KMS-11 (cell line): ENCODE results near the gene LARP4B.

Experiments
- H2AFZ ChIP-seq: fragments of 200-600 bp; sonication (generic); 2 replicates; pipeline ENCODE4 v1.6.1; 2016; ENCODE audit warnings: antibody characterized with exemption, mixed run types, low read depth
- H3K27ac ChIP-seq: fragments of 200-600 bp; sonication (generic); 2 replicates; pipeline ENCODE4 v1.6.1; 2016; ENCODE audit warnings: mild to moderate bottlenecking, mixed run types
- H3K27me3 ChIP-seq: fragments of 200-600 bp; sonication (generic); 2 replicates; pipeline ENCODE4 v1.6.1; 2017; ENCODE audit warnings: mild to moderate bottlenecking, low read depth, mixed run types, moderate library complexity; ENCODE audit not compliant: insufficient read depth
- H3K36me3 ChIP-seq: fragments of 200-600 bp; sonication (generic); 2 replicates; pipeline ENCODE4 v1.6.1; 2017; ENCODE audit warnings: mild to moderate bottlenecking, mixed run types; ENCODE audit not compliant: insufficient read depth
- H3K4me1 ChIP-seq: fragments of 200-600 bp; sonication (generic); 2 replicates; pipeline ENCODE4 v1.6.1; 2016; ENCODE audit warnings: mild to moderate bottlenecking, low read depth, mixed run types; ENCODE audit not compliant: poor library complexity, severe bottlenecking
- H3K4me2 ChIP-seq: fragments of 200-600 bp; sonication (generic); 2 replicates; pipeline ENCODE4 v1.7.0; 2016; ENCODE audit warnings: mild to moderate bottlenecking, mixed run types
- H3K4me3 ChIP-seq: fragments of 200-600 bp; sonication (generic); IDR thresholded peaks from 2 replicates; pipeline ENCODE4 v1.6.1; 2017; ENCODE audit warnings: low read depth, low read length, mixed read lengths; ENCODE audit not compliant: insufficient read depth
- H3K79me2 ChIP-seq: fragments of 200-600 bp; sonication (generic); 2 replicates; pipeline ENCODE4 v1.6.1; 2016; ENCODE audit warnings: low read depth, mixed run types; ENCODE audit not compliant: insufficient read depth
- H3K9ac ChIP-seq: fragments of 200-600 bp; sonication (generic); 2 replicates; pipeline ENCODE4 v1.6.1; 2016; ENCODE audit warnings: mild to moderate bottlenecking, mixed run types
- H4K20me1 ChIP-seq: fragments of 200-600 bp; sonication (generic); 2 replicates; pipeline ENCODE4 v1.6.1; 2016; ENCODE audit warnings: mild to moderate bottlenecking, mixed run types; ENCODE audit not compliant: insufficient read depth
- CTCF ChIP-seq: fragments of 200-600 bp; sonication (generic); conservative IDR thresholded peaks from 2 replicates; pipeline ENCODE4 v1.6.1; 2017; ENCODE audit warnings: low read depth, mild to moderate bottlenecking, antibody characterized with exemption, low read length, moderate library complexity, mixed read lengths

LARP4B gene

DNA sequence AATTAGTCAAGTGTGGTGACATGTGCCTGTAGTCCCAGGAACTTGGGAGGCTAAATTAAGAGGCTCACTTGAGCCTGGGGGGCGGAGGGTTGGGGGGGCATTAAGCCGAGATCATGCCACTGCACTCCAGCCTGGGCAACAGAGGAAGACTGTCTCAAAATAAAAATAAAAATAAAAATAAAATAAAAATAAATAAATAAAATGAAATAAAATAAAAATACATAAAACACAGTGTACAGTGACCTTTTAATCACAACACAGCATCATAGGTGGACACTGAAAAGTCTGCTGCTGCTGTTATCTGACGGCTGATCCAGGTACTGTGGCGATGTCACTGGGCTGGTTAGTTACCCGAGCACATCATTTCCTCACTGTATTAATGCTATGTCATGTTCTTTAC is 27.1 kb downstream of the LARP4B start:
- H3K9ac ChIP-seq, result no peak overlapping the region
- peaks cover 91% of the 10 kb centered on the region for H3K79me2 ChIP-seq
- H2AFZ ChIP-seq, result no peak overlapping the region
- H3K36me3 ChIP-seq, result no peaks in the 10 kb centered on the region
- H3K4me2 ChIP-seq, result no peak overlapping the region
- H3K27ac ChIP-seq, result no peak overlapping the region
- H3K4me3 ChIP-seq, result no peak overlapping the region
- H4K20me1 ChIP-seq, result peaks cover 41% of the 10 kb centered on the region
- no peaks in the 10 kb centered on the region for H3K27me3 ChIP-seq
- no peak for TF ChIP-seq CTCF
- H3K4me1 ChIP-seq, result peaks cover 46% of the 10 kb centered on the region

GRCh38 chr10:898141-898540 is 33.4 kb downstream of the LARP4B start:
- H3K27ac ChIP-seq, result no peak overlapping the region
- no peak overlapping the region for H3K4me3 ChIP-seq
- H3K27me3 ChIP-seq, result no peaks in the 10 kb centered on the region
- H3K36me3 ChIP-seq, result no peaks in the 10 kb centered on the region
- H3K4me2 ChIP-seq, result no peak overlapping the region
- no peak for TF ChIP-seq CTCF
- H3K79me2 ChIP-seq, result peaks cover 97% of the 10 kb centered on the region
- no peak overlapping the region for H2AFZ ChIP-seq
- H3K4me1 ChIP-seq, result peaks cover 17% of the 10 kb centered on the region
- no peak overlapping the region for H3K9ac ChIP-seq
- H4K20me1 ChIP-seq, result peaks cover 43% of the 10 kb centered on the region

GRCh38 chr10:896982-897381 is 34.5 kb downstream of the LARP4B start:
- H4K20me1 ChIP-seq, result peaks cover 45% of the 10 kb centered on the region
- peaks cover 96% of the 10 kb centered on the region for H3K79me2 ChIP-seq
- H3K27ac ChIP-seq, result no peak overlapping the region

GRCh38 chr10:895324-895723 is 36.2 kb downstream of the LARP4B start:
- no peak overlapping the region for H3K4me3 ChIP-seq
- H3K4me1 ChIP-seq, result peaks cover 15% of the 10 kb centered on the region
- H3K9ac ChIP-seq, result no peak overlapping the region
- peaks cover 96% of the 10 kb centered on the region for H3K79me2 ChIP-seq
- H3K27ac ChIP-seq, result no peak overlapping the region
- H3K4me2 ChIP-seq, result no peak overlapping the region
- peaks cover 53% of the 10 kb centered on the region for H4K20me1 ChIP-seq
- no peaks in the 10 kb centered on the region for H3K36me3 ChIP-seq
- no peak overlapping the region for H2AFZ ChIP-seq
- no peak for TF ChIP-seq CTCF
- no peaks in the 10 kb centered on the region for H3K27me3 ChIP-seq

More at GRCh38 chr10:896982-897381, 34.5 kb downstream of the LARP4B start:
- Histone ChIP-seq H3K4me2 (no peak overlapping the region), H3K4me3 (no peak overlapping the region), H3K4me1 (peaks cover 15% of the 10 kb centered on the region), H3K27me3 (no peaks in the 10 kb centered on the region), H2AFZ (no peak overlapping the region), H3K9ac (no peak overlapping the region), H3K36me3 (no peaks in the 10 kb centered on the region)
- no peak for TF ChIP-seq CTCF
